GM18867 (cell line): Measurements from ENCODE around the gene HJURP.

Source experiments
- ATAC-seq: cut with Tn5 transposase; IDR thresholded peaks from one replicate; pipeline ENCODE4 v1.9.1; 2021; ENCODE audit warnings: mild to moderate bottlenecking, moderate library complexity; ENCODE audit not compliant: unreplicated experiment

Gene HJURP

GRCh38 chr2:233816334-233816733, 38.0 kb downstream of the HJURP start:
- ATAC-seq = no peak

- no peak for ATAC-seq
These were observed 38.5 kb downstream of the HJURP start for GRCh38 chr2:233815861-233816260.

GRCh38 chr2:233814056-233814835, 40.1 kb downstream of the HJURP start:
- no peak for ATAC-seq

GRCh38 chr2:233813236-233814055, 40.9 kb downstream of the HJURP start:
- ATAC-seq = no peak

- no peak for ATAC-seq
These were observed 42.6 kb downstream of the HJURP start for GRCh38 chr2:233811732-233812131.

- no peak for ATAC-seq
These were observed 43.2 kb downstream of the HJURP start for GRCh38 chr2:233811087-233811486.

- no peak for ATAC-seq
These were observed 44.0 kb downstream of the HJURP start for GRCh38 chr2:233810385-233810784.

GRCh38 chr2:233807966-233808935, 46.1 kb downstream of the HJURP start:
- no peak for ATAC-seq

GRCh38 chr2:233807215-233807865, 47.0 kb downstream of the HJURP start:
- ATAC-seq = no peak

GRCh38 chr2:233803994-233804393, 50.3 kb downstream of the HJURP start:
- ATAC-seq = no peak

- no peak for ATAC-seq
These were observed 50.9 kb downstream of the HJURP start for GRCh38 chr2:233803292-233803911.

- no peak for ATAC-seq
These were observed 52.1 kb downstream of the HJURP start for GRCh38 chr2:233802132-233802815.

GRCh38 chr2:233801357-233802131, 52.8 kb downstream of the HJURP start:
- ATAC-seq = peak; percentile 48

GRCh38 chr2:233800208-233800607, 54.1 kb downstream of the HJURP start:
- ATAC-seq = no peak

- no peak for ATAC-seq
These were observed 54.6 kb downstream of the HJURP start for GRCh38 chr2:233799716-233800115.

- no peak for ATAC-seq
These were observed 55.2 kb downstream of the HJURP start for GRCh38 chr2:233799087-233799665.

GRCh38 chr2:233798335-233799086, 55.8 kb downstream of the HJURP start:
- ATAC-seq = no peak

- ATAC-seq = no peak
These were observed 58.1 kb downstream of the HJURP start for GRCh38 chr2:233796254-233796653.
